Endodermal cell (in vitro differentiated cells): Measurements from ENCODE around the gene FRMPD2. TPM values are rescaled to one million over a fixed set of nuclear protein-coding genes. Genes with fewer than 3 reads are reported as not detected.

Experiments
- DNase-seq: peaks from one replicate; pipeline ENCODE4 v3.0.0-alpha.2; 2017
- H3K27ac ChIP-seq: 2 replicates; pipeline ENCODE4 v1.5.1; 2013; ENCODE audit warnings: mild to moderate bottlenecking, low read depth, low read length, moderate library complexity
- H3K27me3 ChIP-seq: 2 replicates; pipeline ENCODE4 v1.6.1; 2013; ENCODE audit warnings: mild to moderate bottlenecking, low read length, moderate library complexity; ENCODE audit not compliant: insufficient read depth, control insufficient read depth, poor library complexity, severe bottlenecking
- H3K36me3 ChIP-seq: 2 replicates; pipeline ENCODE4 v1.7.0; 2013; ENCODE audit warnings: mild to moderate bottlenecking, low read length, moderate library complexity; ENCODE audit not compliant: control insufficient read depth, insufficient read depth
- H3K4me1 ChIP-seq: one replicate; pipeline ENCODE4 v1.7.0; 2013; ENCODE audit warnings: low read length; ENCODE audit not compliant: control insufficient read depth, insufficient read depth
- H3K4me3 ChIP-seq: 2 replicates; pipeline ENCODE4 v1.5.1; 2013; ENCODE audit warnings: mild to moderate bottlenecking, low read length, moderate library complexity
- H3K9ac ChIP-seq: 2 replicates; pipeline ENCODE4 v1.6.1; 2013; ENCODE audit warnings: mild to moderate bottlenecking, low read length, moderate library complexity; ENCODE audit not compliant: poor library complexity, severe bottlenecking; ENCODE audit errors: extremely low read depth
- H3K9me3 ChIP-seq: 2 replicates; pipeline ENCODE4 v1.6.1; 2013; ENCODE audit warnings: mild to moderate bottlenecking, low read length, moderate library complexity; ENCODE audit not compliant: control insufficient read depth
- H3K27ac Mint-ChIP-seq: 2 replicates; pipeline ENCODE4 v1.8.0; 2020; ENCODE audit warnings: mixed read lengths
- H3K27me3 Mint-ChIP-seq: 2 replicates; pipeline ENCODE4 v1.8.0; 2021; ENCODE audit warnings: mild to moderate bottlenecking, mixed read lengths; ENCODE audit not compliant: insufficient read depth
- H3K36me3 Mint-ChIP-seq: 2 replicates; pipeline ENCODE4 v1.8.0; 2020; ENCODE audit warnings: low read depth, mixed read lengths
- H3K4me1 Mint-ChIP-seq: 2 replicates; pipeline ENCODE4 v1.8.0; 2020; ENCODE audit warnings: mixed read lengths
- H3K4me3 Mint-ChIP-seq: 2 replicates; pipeline ENCODE4 v1.8.0; 2020; ENCODE audit warnings: mild to moderate bottlenecking, moderate library complexity, mixed read lengths
- H3K9me3 Mint-ChIP-seq: 2 replicates; pipeline ENCODE4 v1.8.0; 2020; ENCODE audit warnings: mild to moderate bottlenecking, mixed read lengths
- WGBS, 2 experiments: methylation state at CpG; one replicate each; pipeline versions ENCODE4 v1.1.5 to v1.1.7; 2013; ENCODE audit warnings: missing lambda C conversion rate in 2 of 2, mixed read lengths in 1 of 2; ENCODE audit not compliant: insufficient coverage in 1 of 2, insufficient read length in 1 of 2; 5-methylcytosine and 5-hydroxymethylcytosine counted together
- total RNA-seq, 2 donors: library from RNA; stranded (reverse); fragmentation: NEBNext Ultra II Directional in 1 of 2; extraction: Animal tissue kit (Norgen Biotek cat#: 25700) in 1 of 2; gene quantifications; 2 replicates in 1 of 2; 3 replicates in 1 of 2; pipeline ENCODE4 v1.2.1, GENCODE V29; 2021
- TF ChIP-seq, protein P1 (sequence below): fragments of 200-600 bp; sonication (generic); conservative IDR thresholded peaks from 2 replicates; pipeline ENCODE4 v1.5.0; 2021; ENCODE audit warnings: antibody characterized with exemption, mild to moderate bottlenecking

Gene FRMPD2
- total RNA-seq, 2 donors from 2014 or later, result 0.44 to 1.5 TPM

DNA sequence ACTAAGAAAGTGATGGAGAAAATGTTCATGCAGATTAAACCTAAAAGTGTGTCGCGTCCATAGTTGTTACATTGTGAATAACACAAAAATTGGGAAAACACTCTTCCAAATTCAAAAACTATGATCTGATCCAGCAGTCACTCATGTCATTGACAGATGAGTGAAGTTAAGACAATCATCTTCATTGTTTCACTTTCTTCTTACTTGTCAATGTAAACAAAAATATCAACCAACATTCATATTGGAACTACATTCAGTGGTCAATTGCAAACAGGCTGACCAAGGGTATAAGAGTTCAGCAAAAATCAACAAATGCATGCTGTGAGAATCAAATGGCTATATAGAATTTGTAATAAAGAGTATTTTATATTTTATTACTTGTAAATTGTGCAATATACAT lies 1.8 kb downstream of the FRMPD2 start:
- Mint-ChIP-seq H3K27me3 (peaks cover 2% of the 10 kb centered on the region), H3K4me1 (peaks cover 33% of the 10 kb centered on the region), H3K9me3 (peaks cover 1% of the 10 kb centered on the region), H3K4me3 (no peak overlapping the region), H3K27ac (no peak overlapping the region), H3K36me3 (no peaks in the 10 kb centered on the region)
- Histone ChIP-seq H3K27me3 (no peaks in the 10 kb centered on the region), H3K9ac (no peak overlapping the region), H3K9me3 (no peaks in the 10 kb centered on the region), H3K36me3 (no peaks in the 10 kb centered on the region), H3K4me1 (peaks cover 7% of the 10 kb centered on the region), H3K27ac (no peak overlapping the region), H3K4me3 (no peak overlapping the region)
- DNase-seq, result no peak
- TF ChIP-seq, protein P1, sequence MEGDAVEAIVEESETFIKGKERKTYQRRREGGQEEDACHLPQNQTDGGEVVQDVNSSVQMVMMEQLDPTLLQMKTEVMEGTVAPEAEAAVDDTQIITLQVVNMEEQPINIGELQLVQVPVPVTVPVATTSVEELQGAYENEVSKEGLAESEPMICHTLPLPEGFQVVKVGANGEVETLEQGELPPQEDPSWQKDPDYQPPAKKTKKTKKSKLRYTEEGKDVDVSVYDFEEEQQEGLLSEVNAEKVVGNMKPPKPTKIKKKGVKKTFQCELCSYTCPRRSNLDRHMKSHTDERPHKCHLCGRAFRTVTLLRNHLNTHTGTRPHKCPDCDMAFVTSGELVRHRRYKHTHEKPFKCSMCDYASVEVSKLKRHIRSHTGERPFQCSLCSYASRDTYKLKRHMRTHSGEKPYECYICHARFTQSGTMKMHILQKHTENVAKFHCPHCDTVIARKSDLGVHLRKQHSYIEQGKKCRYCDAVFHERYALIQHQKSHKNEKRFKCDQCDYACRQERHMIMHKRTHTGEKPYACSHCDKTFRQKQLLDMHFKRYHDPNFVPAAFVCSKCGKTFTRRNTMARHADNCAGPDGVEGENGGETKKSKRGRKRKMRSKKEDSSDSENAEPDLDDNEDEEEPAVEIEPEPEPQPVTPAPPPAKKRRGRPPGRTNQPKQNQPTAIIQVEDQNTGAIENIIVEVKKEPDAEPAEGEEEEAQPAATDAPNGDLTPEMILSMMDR, result no peak
- 97 to 100% methylated on average over 2 of the region's 2 CpGs for WGBS, 2 experiments

DNA sequence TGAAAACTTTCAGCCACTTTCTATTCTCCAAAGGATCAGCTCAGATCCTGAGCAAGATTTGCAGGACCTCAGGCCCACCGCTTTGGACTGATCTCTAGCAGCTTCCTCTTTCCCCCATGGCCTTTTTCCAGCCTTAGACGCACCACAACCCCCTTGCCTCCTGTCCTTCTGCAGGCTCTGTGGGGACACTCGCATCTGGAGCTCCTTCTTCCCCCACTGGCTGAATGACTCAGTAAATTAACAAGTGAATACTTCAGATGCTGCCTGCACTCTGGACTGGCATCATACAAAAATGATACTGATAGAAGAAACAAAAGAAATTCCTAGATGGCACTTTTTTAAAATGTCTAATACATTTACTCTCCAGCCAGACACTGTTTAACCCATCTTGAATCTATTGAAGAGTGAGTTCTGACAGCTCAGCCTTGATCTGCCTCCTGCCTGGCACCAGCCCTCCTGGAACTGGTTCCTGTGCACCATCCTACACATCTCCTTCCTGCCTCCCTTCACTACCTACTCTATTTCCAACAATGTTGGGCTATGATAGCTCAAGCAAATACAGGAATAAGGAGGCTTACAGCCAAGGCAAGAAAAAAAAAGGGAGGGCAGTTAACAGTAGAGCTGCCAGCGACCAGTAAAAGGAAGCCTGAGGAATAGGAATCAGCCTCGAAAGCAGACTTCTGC lies 3.3 kb downstream of the FRMPD2 start:
- no peak for DNase-seq
- no peaks in the 10 kb centered on the region for H3K36me3 Mint-ChIP-seq
- Histone ChIP-seq H3K9ac (no peak overlapping the region), H3K4me1 (peaks cover 7% of the 10 kb centered on the region), H3K27ac (no peak overlapping the region), H3K4me3 (no peak overlapping the region), H3K27me3 (no peaks in the 10 kb centered on the region), H3K9me3 (no peaks in the 10 kb centered on the region), H3K36me3 (no peaks in the 10 kb centered on the region)
- H3K27ac Mint-ChIP-seq, result no peak overlapping the region
- peaks cover 34% of the 10 kb centered on the region for H3K4me1 Mint-ChIP-seq
- TF ChIP-seq, protein P1, result no peak
- H3K9me3 Mint-ChIP-seq, result no peaks in the 10 kb centered on the region
- 86 to 91% methylated on average over 5 of the region's 5 CpGs for WGBS, 2 experiments
- peaks cover 2% of the 10 kb centered on the region for H3K27me3 Mint-ChIP-seq
- H3K4me3 Mint-ChIP-seq, result no peak overlapping the region

DNA sequence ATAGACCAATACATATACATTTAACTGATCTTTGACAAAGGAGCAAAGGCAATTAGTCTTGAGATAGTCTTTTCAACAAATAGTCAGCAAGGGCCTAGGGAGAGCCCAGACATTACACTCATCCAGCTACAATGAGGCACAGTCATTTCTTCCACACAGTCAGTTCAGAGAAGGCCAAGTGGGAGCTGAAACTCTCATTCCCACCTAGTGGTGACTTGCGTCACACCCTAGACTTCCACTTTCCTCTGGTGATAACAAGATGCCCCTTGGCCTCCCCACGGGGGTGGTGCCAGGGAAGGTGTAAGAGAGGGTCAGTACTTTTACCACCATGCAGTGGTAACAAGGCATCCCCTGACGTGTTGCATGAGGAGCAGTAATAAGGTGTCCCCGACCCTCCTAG lies 8.0 kb downstream of the FRMPD2 start:
- Mint-ChIP-seq H3K27ac (no peak overlapping the region), H3K27me3 (peaks cover 2% of the 10 kb centered on the region), H3K36me3 (no peaks in the 10 kb centered on the region), H3K9me3 (no peaks in the 10 kb centered on the region), H3K4me1 (peaks cover 12% of the 10 kb centered on the region), H3K4me3 (no peak overlapping the region)
- Histone ChIP-seq H3K36me3 (no peaks in the 10 kb centered on the region), H3K4me1 (no peaks in the 10 kb centered on the region), H3K9ac (no peak overlapping the region), H3K9me3 (no peaks in the 10 kb centered on the region), H3K4me3 (no peak overlapping the region), H3K27me3 (no peaks in the 10 kb centered on the region), H3K27ac (no peak overlapping the region)
- DNase-seq, result no peak
- 91 to 100% methylated on average over 2 to 4 of the region's 4 CpGs for WGBS, 2 experiments
- TF ChIP-seq, protein P1, result peak; percentile 54
